ENCODE data around the gene NPTX1. TPM values are rescaled to one million over a fixed set of nuclear protein-coding genes. Genes with fewer than 3 reads are reported as not detected.

NPTX1 gene
- total and polyA plus RNA-seq, 2 experiments from 2014 or later = 3.4 to 20.5 TPM

DNA sequence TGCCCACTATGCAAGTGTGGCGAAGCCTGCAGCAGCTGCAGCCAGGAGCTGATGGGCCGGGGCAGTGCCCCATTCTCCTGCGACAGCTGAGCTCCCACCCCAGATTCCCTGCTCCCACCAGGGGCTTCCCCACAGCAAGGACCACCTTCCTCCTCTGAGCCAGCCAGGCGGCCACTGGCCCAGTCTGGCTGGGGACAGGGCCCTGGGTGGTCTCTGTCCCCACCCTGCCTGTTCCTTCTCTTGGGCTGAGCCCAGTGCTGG, 5.6 kb upstream of the NPTX1 start:
- Histone ChIP-seq H3F3A (replicated peaks; ENCODE audit: low read depth) (no peaks in the 10 kb centered on the region), H3K36me3 (ENCODE audit: insufficient read depth) (no peaks in the 10 kb centered on the region), H2AFZ (no peak overlapping the region), H3K4me1 (ENCODE audit: insufficient read depth) (peaks cover 3% of the 10 kb centered on the region; the same call in 1 of the 2 replicates), H3K79me2 (replicated peaks; ENCODE audit: insufficient read depth) (no peaks in the 10 kb centered on the region), H3K27me3 (ENCODE audit: insufficient read depth) (peaks cover 56% of the 10 kb centered on the region), H3K4me2 (no peak overlapping the region), H3K9me2 (ENCODE audit: insufficient read depth) (no peaks in the 10 kb centered on the region), H3K4me3 (no peak overlapping the region), H4K20me1 (replicated peaks; ENCODE audit: insufficient read depth) (no peaks in the 10 kb centered on the region), H3K27ac (ENCODE audit: low read depth) (no peak overlapping the region)
- H3K4me3 Mint-ChIP-seq = no peak overlapping the region
- H3K27ac Mint-ChIP-seq = no peak overlapping the region
- TF ChIP-seq EZH2phosphoT487 (IDR thresholded peaks at IDR 0.05; ENCODE audit: unreplicated experiment) = no peak
- TF ChIP-seq STAT1 (IDR thresholded peaks at IDR 0.05; ENCODE audit: unreplicated experiment) = no peak
- TF ChIP-seq, protein P1, sequence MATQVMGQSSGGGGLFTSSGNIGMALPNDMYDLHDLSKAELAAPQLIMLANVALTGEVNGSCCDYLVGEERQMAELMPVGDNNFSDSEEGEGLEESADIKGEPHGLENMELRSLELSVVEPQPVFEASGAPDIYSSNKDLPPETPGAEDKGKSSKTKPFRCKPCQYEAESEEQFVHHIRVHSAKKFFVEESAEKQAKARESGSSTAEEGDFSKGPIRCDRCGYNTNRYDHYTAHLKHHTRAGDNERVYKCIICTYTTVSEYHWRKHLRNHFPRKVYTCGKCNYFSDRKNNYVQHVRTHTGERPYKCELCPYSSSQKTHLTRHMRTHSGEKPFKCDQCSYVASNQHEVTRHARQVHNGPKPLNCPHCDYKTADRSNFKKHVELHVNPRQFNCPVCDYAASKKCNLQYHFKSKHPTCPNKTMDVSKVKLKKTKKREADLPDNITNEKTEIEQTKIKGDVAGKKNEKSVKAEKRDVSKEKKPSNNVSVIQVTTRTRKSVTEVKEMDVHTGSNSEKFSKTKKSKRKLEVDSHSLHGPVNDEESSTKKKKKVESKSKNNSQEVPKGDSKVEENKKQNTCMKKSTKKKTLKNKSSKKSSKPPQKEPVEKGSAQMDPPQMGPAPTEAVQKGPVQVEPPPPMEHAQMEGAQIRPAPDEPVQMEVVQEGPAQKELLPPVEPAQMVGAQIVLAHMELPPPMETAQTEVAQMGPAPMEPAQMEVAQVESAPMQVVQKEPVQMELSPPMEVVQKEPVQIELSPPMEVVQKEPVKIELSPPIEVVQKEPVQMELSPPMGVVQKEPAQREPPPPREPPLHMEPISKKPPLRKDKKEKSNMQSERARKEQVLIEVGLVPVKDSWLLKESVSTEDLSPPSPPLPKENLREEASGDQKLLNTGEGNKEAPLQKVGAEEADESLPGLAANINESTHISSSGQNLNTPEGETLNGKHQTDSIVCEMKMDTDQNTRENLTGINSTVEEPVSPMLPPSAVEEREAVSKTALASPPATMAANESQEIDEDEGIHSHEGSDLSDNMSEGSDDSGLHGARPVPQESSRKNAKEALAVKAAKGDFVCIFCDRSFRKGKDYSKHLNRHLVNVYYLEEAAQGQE (IDR thresholded peaks at IDR 0.05; ENCODE audit: unreplicated experiment) = no peak
- TF ChIP-seq, protein P2, sequence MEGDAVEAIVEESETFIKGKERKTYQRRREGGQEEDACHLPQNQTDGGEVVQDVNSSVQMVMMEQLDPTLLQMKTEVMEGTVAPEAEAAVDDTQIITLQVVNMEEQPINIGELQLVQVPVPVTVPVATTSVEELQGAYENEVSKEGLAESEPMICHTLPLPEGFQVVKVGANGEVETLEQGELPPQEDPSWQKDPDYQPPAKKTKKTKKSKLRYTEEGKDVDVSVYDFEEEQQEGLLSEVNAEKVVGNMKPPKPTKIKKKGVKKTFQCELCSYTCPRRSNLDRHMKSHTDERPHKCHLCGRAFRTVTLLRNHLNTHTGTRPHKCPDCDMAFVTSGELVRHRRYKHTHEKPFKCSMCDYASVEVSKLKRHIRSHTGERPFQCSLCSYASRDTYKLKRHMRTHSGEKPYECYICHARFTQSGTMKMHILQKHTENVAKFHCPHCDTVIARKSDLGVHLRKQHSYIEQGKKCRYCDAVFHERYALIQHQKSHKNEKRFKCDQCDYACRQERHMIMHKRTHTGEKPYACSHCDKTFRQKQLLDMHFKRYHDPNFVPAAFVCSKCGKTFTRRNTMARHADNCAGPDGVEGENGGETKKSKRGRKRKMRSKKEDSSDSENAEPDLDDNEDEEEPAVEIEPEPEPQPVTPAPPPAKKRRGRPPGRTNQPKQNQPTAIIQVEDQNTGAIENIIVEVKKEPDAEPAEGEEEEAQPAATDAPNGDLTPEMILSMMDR (conservative IDR thresholded peaks at IDR 0.05; ENCODE audit: low read depth in 2 of 2) = no peak
- no peak for TF ChIP-seq POLR2AphosphoS5 (IDR thresholded peaks at IDR 0.05; ENCODE audit: low read depth)
- TF ChIP-seq ZNF331 (CRISPR knock-in tag; IDR thresholded peaks at IDR 0.05; ENCODE audit: low read depth) = no peak
- TF ChIP-seq, protein P3, sequence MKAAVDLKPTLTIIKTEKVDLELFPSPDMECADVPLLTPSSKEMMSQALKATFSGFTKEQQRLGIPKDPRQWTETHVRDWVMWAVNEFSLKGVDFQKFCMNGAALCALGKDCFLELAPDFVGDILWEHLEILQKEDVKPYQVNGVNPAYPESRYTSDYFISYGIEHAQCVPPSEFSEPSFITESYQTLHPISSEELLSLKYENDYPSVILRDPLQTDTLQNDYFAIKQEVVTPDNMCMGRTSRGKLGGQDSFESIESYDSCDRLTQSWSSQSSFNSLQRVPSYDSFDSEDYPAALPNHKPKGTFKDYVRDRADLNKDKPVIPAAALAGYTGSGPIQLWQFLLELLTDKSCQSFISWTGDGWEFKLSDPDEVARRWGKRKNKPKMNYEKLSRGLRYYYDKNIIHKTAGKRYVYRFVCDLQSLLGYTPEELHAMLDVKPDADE (IDR thresholded peaks at IDR 0.05) = no peak
- TF ChIP-seq, protein P4, sequence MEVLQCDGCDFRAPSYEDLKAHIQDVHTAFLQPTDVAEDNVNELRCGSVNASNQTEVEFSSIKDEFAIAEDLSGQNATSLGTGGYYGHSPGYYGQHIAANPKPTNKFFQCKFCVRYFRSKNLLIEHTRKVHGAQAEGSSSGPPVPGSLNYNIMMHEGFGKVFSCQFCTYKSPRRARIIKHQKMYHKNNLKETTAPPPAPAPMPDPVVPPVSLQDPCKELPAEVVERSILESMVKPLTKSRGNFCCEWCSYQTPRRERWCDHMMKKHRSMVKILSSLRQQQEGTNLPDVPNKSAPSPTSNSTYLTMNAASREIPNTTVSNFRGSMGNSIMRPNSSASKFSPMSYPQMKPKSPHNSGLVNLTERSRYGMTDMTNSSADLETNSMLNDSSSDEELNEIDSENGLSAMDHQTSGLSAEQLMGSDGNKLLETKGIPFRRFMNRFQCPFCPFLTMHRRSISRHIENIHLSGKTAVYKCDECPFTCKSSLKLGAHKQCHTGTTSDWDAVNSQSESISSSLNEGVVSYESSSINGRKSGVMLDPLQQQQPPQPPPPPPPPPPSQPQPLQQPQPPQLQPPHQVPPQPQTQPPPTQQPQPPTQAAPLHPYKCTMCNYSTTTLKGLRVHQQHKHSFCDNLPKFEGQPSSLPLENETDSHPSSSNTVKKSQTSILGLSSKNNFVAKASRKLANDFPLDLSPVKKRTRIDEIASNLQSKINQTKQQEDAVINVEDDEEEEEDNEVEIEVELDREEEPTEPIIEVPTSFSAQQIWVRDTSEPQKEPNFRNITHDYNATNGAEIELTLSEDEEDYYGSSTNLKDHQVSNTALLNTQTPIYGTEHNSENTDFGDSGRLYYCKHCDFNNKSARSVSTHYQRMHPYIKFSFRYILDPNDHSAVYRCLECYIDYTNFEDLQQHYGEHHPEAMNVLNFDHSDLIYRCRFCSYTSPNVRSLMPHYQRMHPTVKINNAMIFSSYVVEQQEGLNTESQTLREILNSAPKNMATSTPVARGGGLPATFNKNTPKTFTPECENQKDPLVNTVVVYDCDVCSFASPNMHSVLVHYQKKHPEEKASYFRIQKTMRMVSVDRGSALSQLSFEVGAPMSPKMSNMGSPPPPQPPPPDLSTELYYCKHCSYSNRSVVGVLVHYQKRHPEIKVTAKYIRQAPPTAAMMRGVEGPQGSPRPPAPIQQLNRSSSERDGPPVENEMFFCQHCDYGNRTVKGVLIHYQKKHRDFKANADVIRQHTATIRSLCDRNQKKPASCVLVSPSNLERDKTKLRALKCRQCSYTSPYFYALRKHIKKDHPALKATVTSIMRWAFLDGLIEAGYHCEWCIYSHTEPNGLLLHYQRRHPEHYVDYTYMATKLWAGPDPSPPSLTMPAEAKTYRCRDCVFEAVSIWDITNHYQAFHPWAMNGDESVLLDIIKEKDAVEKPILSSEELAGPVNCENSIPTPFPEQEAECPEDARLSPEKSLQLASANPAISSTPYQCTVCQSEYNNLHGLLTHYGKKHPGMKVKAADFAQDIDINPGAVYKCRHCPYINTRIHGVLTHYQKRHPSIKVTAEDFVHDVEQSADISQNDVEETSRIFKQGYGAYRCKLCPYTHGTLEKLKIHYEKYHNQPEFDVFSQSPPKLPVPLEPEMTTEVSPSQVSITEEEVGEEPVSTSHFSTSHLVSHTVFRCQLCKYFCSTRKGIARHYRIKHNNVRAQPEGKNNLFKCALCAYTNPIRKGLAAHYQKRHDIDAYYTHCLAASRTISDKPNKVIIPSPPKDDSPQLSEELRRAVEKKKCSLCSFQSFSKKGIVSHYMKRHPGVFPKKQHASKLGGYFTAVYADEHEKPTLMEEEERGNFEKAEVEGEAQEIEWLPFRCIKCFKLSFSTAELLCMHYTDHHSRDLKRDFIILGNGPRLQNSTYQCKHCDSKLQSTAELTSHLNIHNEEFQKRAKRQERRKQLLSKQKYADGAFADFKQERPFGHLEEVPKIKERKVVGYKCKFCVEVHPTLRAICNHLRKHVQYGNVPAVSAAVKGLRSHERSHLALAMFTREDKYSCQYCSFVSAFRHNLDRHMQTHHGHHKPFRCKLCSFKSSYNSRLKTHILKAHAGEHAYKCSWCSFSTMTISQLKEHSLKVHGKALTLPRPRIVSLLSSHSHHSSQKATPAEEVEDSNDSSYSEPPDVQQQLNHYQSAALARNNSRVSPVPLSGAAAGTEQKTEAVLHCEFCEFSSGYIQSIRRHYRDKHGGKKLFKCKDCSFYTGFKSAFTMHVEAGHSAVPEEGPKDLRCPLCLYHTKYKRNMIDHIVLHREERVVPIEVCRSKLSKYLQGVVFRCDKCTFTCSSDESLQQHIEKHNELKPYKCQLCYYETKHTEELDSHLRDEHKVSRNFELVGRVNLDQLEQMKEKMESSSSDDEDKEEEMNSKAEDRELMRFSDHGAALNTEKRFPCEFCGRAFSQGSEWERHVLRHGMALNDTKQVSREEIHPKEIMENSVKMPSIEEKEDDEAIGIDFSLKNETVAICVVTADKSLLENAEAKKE (CRISPR knock-in tag; IDR thresholded peaks at IDR 0.05) = no peak
- no peak for TF ChIP-seq EZH2 (IDR thresholded peaks at IDR 0.05; ENCODE audit: low read depth, unreplicated experiment)
- no peak for TF ChIP-seq NANOG (IDR thresholded peaks at IDR 0.05; ENCODE audit: borderline replicate concordance)
- TF ChIP-seq JUNB (IDR thresholded peaks at IDR 0.05; ENCODE audit: unreplicated experiment) = no peak
- no peak for TF ChIP-seq ZNF114 (CRISPR knock-in tag; IDR thresholded peaks at IDR 0.05)
- TF ChIP-seq CREB1 (CRISPR knock-in tag; IDR thresholded peaks at IDR 0.05; ENCODE audit: low read depth) = no peak
- ATAC-seq (no peak), DNase-seq (ENCODE audit: low spot score) (no peak)
- peaks cover 55% of the 10 kb centered on the region for H3K27me3 Mint-ChIP-seq (ENCODE audit: insufficient read depth, low read depth, poor library complexity)
- H3K4me1 Mint-ChIP-seq = peaks cover 21% of the 10 kb centered on the region
- peaks cover 3% of the 10 kb centered on the region; the same call in 1 of the 3 replicates for H3K36me3 Mint-ChIP-seq (ENCODE audit: low read depth)
- no peaks in the 10 kb centered on the region; the same call in 1 of the 3 replicates for H3K9me3 Mint-ChIP-seq
